Nephron (organoid): Measurements from ENCODE around the gene IDNK.

ENCODE experiments used
- H3K27ac Mint-ChIP-seq, 3 experiments: 2 replicates each; pipeline ENCODE4 v1.8.0; 2020; ENCODE audit warnings: mixed read lengths in 3 of 3, mild to moderate bottlenecking in 2 of 3, moderate library complexity in 1 of 3
- H3K27me3 Mint-ChIP-seq: 2 replicates; pipeline ENCODE4 v1.8.0; 2021; ENCODE audit warnings: low read depth, mild to moderate bottlenecking, moderate library complexity, mixed read lengths
- H3K36me3 Mint-ChIP-seq: 2 replicates; pipeline ENCODE4 v1.8.0; 2020; ENCODE audit warnings: low read depth, mixed read lengths
- H3K4me1 Mint-ChIP-seq: 2 replicates; pipeline ENCODE4 v1.8.0; 2020; ENCODE audit warnings: mixed read lengths
- H3K4me3 Mint-ChIP-seq, 3 experiments: 2 replicates each; pipeline ENCODE4 v1.8.0; 2020; ENCODE audit warnings: mild to moderate bottlenecking in 3 of 3, mixed read lengths in 3 of 3, moderate library complexity in 2 of 3
- H3K9me3 Mint-ChIP-seq: 2 replicates; pipeline ENCODE4 v1.8.0; 2020; ENCODE audit warnings: mixed read lengths
- TF ChIP-seq, protein P1 (sequence below), 3 experiments: fragments of 200-600 bp; sonication (generic); IDR thresholded peaks; one replicate each; pipeline ENCODE4 v1.5.0; 2021; ENCODE audit warnings: antibody characterized with exemption in 3 of 3; ENCODE audit not compliant: unreplicated experiment in 3 of 3

Gene IDNK

DNA sequence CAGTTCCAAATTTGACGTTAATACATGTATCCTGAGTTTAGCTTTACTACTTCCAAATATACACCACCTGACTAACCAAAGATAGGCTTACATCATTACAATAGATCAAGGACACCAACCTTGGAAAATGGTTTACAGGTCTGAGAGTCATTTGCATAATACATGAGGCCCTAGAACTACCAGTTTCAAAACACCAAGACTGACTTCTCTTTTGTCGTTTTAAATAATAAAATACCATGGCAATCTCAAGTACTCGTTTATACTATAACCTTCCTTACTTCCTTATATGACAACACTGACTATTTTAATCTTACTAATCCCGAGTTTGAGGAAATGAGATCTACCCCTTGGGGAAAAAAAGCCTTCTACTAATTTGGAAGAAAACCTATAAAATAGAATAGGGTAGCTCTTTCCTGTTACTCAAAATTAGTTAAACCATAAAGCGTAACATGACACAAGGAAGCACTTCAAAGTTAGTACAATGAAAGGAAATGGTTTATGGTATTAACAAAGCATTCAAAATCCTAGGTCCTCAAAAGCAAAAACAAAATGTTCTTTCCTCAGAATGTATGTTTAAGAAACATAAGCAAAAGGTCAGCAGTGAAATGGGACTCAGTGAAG lies 42.7 kb downstream of the IDNK start:
- TF ChIP-seq, protein P1, sequence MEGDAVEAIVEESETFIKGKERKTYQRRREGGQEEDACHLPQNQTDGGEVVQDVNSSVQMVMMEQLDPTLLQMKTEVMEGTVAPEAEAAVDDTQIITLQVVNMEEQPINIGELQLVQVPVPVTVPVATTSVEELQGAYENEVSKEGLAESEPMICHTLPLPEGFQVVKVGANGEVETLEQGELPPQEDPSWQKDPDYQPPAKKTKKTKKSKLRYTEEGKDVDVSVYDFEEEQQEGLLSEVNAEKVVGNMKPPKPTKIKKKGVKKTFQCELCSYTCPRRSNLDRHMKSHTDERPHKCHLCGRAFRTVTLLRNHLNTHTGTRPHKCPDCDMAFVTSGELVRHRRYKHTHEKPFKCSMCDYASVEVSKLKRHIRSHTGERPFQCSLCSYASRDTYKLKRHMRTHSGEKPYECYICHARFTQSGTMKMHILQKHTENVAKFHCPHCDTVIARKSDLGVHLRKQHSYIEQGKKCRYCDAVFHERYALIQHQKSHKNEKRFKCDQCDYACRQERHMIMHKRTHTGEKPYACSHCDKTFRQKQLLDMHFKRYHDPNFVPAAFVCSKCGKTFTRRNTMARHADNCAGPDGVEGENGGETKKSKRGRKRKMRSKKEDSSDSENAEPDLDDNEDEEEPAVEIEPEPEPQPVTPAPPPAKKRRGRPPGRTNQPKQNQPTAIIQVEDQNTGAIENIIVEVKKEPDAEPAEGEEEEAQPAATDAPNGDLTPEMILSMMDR (IDR thresholded peaks at IDR 0.05; ENCODE audit: unreplicated experiment in 3 of 3) = no peak
- Mint-ChIP-seq H3K9me3 (no peaks in the 10 kb centered on the region), H3K4me3 (no peak overlapping the region), H3K27ac (no peak overlapping the region), H3K27me3 (no peaks in the 10 kb centered on the region), H3K4me1 (no peaks in the 10 kb centered on the region), H3K36me3 (peaks cover 59% of the 10 kb centered on the region)

DNA sequence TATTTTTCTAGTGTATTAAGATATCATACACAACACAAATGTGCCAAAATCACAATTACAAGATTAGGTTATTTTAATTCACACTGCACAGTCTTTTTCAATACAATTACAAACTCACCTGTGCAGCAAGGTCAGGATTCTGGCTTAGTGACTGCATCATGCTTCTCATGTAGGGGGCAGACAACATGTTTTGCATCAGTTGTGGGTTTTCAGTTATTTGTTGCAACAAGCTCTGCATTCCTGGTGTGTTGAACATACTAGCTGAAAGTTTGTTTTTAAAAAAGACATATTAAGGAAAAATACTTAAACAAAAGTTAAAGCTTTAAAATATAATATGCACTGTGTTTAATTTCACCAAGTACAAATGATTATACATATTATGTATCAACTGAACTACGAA lies 46.1 kb downstream of the IDNK start:
- H3K27me3 Mint-ChIP-seq = no peaks in the 10 kb centered on the region

DNA sequence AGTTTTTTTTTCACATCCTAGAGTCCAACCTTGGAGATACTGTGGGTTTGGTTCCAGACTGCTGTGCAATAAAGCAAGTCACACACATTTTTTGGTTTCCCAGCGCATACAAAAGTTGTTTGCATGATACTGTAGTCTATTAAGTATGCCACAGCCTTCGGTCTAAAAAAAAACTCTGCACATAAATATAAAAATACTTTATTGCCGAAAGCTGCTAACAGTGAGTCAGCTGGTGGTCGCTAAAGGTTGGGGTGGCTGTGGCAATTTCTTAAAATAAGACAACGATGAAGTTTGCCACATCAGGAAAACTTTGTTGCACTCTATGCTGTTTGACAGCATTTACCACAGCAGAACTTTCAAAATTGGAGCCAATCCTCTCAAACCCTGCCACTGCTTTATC lies 47.4 kb downstream of the IDNK start:
- Mint-ChIP-seq H3K27me3 (no peaks in the 10 kb centered on the region), H3K9me3 (no peaks in the 10 kb centered on the region), H3K27ac (no peak overlapping the region), H3K4me1 (no peaks in the 10 kb centered on the region), H3K4me3 (no peak overlapping the region), H3K36me3 (peaks cover 61% of the 10 kb centered on the region)
- TF ChIP-seq, protein P1 (IDR thresholded peaks at IDR 0.05; ENCODE audit: unreplicated experiment in 3 of 3) = no peak

More for the DNA sequence above, 46.1 kb downstream of the IDNK start:
- peaks cover 59% of the 10 kb centered on the region for H3K36me3 Mint-ChIP-seq
- H3K27ac Mint-ChIP-seq = no peak overlapping the region
- TF ChIP-seq, protein P1 (IDR thresholded peaks at IDR 0.05; ENCODE audit: unreplicated experiment in 3 of 3) = no peak
- no peaks in the 10 kb centered on the region for H3K9me3 Mint-ChIP-seq
- H3K4me3 Mint-ChIP-seq = no peak overlapping the region
- H3K4me1 Mint-ChIP-seq = no peaks in the 10 kb centered on the region

DNA sequence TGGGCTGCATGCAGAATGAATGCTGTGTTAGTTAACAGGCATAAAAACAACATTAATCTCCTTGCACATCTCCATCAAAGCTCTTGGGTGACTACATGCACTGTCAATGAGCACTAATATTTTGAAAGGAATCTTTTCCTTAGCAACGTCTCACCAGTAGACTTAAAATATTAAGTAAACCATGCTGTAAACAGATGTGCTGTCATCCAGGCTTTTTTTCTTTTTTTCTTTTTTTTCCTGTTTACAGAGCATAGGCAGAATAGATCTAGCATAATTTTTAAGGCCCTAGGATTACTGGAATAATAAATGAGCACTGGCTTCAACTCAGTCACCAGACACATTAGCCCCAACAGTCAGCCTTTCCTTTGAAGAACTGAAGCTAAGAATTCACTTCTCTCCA lies 48.5 kb downstream of the IDNK start:
- H3K27me3 Mint-ChIP-seq = no peaks in the 10 kb centered on the region
- no peaks in the 10 kb centered on the region for H3K9me3 Mint-ChIP-seq
- H3K27ac Mint-ChIP-seq = no peak overlapping the region
- no peak overlapping the region for H3K4me3 Mint-ChIP-seq
- H3K4me1 Mint-ChIP-seq = no peaks in the 10 kb centered on the region
- peaks cover 57% of the 10 kb centered on the region for H3K36me3 Mint-ChIP-seq
- TF ChIP-seq, protein P1 (IDR thresholded peaks at IDR 0.05; ENCODE audit: unreplicated experiment in 3 of 3) = no peak

DNA sequence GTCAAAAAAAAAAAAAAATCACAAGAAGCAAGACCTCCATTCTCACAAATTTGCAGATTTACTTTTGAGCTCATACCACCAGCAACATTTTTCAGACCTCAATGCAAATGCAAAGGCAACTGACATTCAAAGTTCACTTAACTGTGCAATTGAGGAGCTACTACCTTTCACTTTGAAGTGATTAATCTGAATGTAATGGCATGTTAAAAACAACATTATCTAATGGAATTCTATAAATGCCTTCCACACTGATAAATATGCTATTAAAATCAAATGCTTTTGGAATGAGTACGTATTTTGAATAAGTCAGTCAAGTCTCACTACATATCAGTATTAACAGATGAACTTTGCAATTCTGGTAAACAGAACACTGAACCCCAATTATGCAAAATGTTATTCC lies 52.5 kb downstream of the IDNK start:
- no peak overlapping the region for H3K4me3 Mint-ChIP-seq
- no peaks in the 10 kb centered on the region for H3K9me3 Mint-ChIP-seq
- TF ChIP-seq, protein P1 (IDR thresholded peaks at IDR 0.05; ENCODE audit: unreplicated experiment in 3 of 3) = no peak
- no peaks in the 10 kb centered on the region for H3K4me1 Mint-ChIP-seq
- H3K27me3 Mint-ChIP-seq = no peaks in the 10 kb centered on the region
- peaks cover 75% of the 10 kb centered on the region for H3K36me3 Mint-ChIP-seq
- no peak overlapping the region for H3K27ac Mint-ChIP-seq

DNA sequence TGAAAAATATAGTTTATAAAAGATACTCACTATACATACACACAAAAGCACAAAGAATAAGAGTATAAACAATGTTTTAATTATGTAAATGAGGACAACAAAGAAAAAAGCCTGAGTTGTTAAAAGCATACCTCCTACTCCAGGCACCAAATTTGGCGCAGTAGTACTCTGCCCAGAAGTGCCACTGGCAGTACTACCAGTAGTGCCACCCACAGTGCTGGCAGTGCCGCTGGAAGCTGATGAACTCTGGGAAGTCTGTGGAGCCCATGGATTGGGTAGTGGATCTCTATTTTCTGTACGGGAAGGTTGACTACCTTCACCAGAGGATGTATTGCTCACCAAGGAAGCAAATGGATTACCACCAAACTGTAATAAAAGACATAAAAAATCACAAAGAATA lies 54.7 kb downstream of the IDNK start:
- TF ChIP-seq, protein P1 (IDR thresholded peaks at IDR 0.05; ENCODE audit: unreplicated experiment in 3 of 3) = no peak
- no peaks in the 10 kb centered on the region for H3K27me3 Mint-ChIP-seq
- H3K9me3 Mint-ChIP-seq = no peaks in the 10 kb centered on the region
- H3K4me1 Mint-ChIP-seq = no peaks in the 10 kb centered on the region
- no peak overlapping the region for H3K4me3 Mint-ChIP-seq
- H3K27ac Mint-ChIP-seq = no peak overlapping the region
- H3K36me3 Mint-ChIP-seq = peaks cover 67% of the 10 kb centered on the region
